ENCODE data around the gene CDSN. TPM values are rescaled to one million over a fixed set of nuclear protein-coding genes. Genes with fewer than 3 reads are reported as not detected.

The CDSN gene
- total RNA-seq, 1 experiment from 2014 or later = 0.12 TPM

DNA sequence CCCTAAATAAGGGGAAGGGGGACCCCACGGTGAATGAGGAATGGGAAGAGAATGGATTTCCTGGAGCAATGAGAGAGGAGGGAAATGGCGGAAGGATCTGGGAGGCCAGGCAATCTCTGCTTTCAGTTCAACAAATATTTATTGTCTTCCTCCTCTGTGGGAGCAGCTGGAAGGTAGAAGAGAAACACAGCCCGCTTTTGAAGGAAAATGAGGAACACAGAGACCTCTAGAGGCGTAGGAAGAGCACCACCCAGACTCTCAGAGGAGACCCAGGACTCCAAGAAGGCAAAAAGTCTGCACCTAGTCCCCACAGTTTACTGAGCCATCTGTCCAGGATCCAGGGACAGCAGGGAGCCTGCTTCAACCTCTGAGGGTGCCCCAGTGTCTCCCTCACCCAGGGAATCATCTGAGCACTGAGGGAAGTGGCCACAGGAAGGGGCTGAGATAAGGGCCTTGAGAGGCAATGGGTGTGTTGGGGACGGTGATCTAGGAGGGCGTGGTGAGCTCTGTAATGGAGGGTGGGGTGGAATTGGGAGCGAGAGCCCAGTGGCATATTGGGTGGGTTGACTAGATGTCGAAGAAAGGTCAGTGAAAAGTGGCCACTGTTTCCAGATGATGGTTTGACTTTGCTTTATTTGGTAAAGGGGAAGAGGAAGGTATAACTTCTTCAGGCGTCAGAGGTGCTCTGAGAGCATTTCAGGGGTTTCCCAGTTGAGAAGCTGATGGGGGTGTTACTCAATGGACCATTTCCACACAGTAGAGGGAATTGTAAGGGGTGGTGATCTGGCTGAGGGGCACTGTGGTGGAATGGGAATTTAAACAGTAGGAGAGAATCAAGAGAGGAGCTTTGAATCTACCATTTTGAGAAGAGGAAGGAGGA, 5.0 kb downstream of the CDSN start:
- Histone ChIP-seq H3K79me2 (ENCODE audit: insufficient read depth, low read length) (peaks cover 8% of the 10 kb centered on the region; the same call in 1 of the 2 replicates), H3K9me3 (ENCODE audit: control insufficient read depth in 1 of 2, insufficient read depth in 1 of 2, low read depth in 1 of 2, low read length in 2 of 2) (no peaks in the 10 kb centered on the region), H3K27ac (ENCODE audit: low read depth, low read length) (peak overlapping the region; percentile 83), H2AFZ (ENCODE audit: low read depth, low read length, poor library complexity, severe bottlenecking) (no peak overlapping the region), H3K4me2 (ENCODE audit: low read length) (peak overlapping the region; percentile 92), H3K4me3 (replicated peaks in 1 of 2; ENCODE audit: low read depth in 1 of 2, low read length in 2 of 2) (peak overlapping the region; percentile 51 to 64), H3K9me2 (ENCODE audit: insufficient read depth) (no peaks in the 10 kb centered on the region), H4K20me1 (ENCODE audit: insufficient read depth) (no peaks in the 10 kb centered on the region), H3K4me1 (ENCODE audit: control insufficient read depth in 1 of 2, insufficient read depth in 2 of 2, low read length in 2 of 2) (peaks cover 29 to 49% of the 10 kb centered on the region in 2 experiments), H3K9ac (ENCODE audit: low read length) (peak overlapping the region; percentile 73), H3K36me3 (ENCODE audit: control insufficient read depth in 1 of 2, insufficient read depth in 2 of 2, low read length in 2 of 2) (no peaks in the 10 kb centered on the region), H3K27me3 (ENCODE audit: insufficient read depth, low read length) (no peaks in the 10 kb centered on the region)
- peak; percentile 52 to 55 (median 53); a peak in 5 of 6 replicates for TF ChIP-seq CTCF (IDR thresholded peaks at IDR 0.05 in 2 of 3, conservative IDR thresholded peaks at IDR 0.05 in 1 of 3; ENCODE audit: borderline replicate concordance in 1 of 3, insufficient read depth in 1 of 3, low read depth in 2 of 3, low read length in 2 of 3)
- peak; percentile 45; the same call in 1 of the 2 replicates for TF ChIP-seq POLR2AphosphoS5 (IDR thresholded peaks at IDR 0.05; ENCODE audit: low read depth, low read length)
- TF ChIP-seq RAD21 (IDR thresholded peaks at IDR 0.05; ENCODE audit: low read depth) = peak; percentile 60
- no peak for TF ChIP-seq ZNF274 (IDR thresholded peaks at IDR 0.05; ENCODE audit: low read depth, low read length)
- peak; percentile 74 for ATAC-seq
- RAD21 ChIA-PET (ENCODE audit: low non-redundant PET in 1 of 2, low total read pairs in 2 of 2, uncharacterized antibody in 2 of 2, unreplicated experiment in 2 of 2) = interaction anchor here (0.6 to 1.5 kb wide), 5 partner anchors 9 to 207 kb away, joined by 3 to 5 read pairs (median 4); partner anchors contain the start of gene GTF2H4 (in 1 of the 2)
- POLR2A ChIA-PET = interaction anchor here (0.6 to 2.8 kb wide), 14 partner anchors 9 to 518 kb away, joined by 3 to 11 read pairs (median 5); partner anchors contain the start of genes MICA and TCF19
- BruUV-seq (replicated peaks) = TSS peak; percentile 75
- DNase-seq (ENCODE audit: low read depth, low spot score) = peak; percentile 58
- intact Hi-C loops (cut with micrococcal nuclease) = loop anchor here (1.0 kb wide), 1 partner anchor 13 kb away; no protein-coding TSS in a partner anchor
- CTCF ChIA-PET = interaction anchor here (0.7 to 2.6 kb wide), 15 partner anchors 11 to 293 kb away, joined by 3 to 21 read pairs (median 4); partner anchors contain the start of gene PSORS1C2
